Esophagus (tissue), 2 donors: ENCODE results near the gene SPINK5. TPM values are rescaled to one million over a fixed set of nuclear protein-coding genes. Genes with fewer than 3 reads are reported as not detected.
"Not testable (repeated sequence)": the region's sequence is repeated elsewhere in the genome, so short reads cannot be mapped to it uniquely, and the experiment has no call there.

ENCODE experiments used
- H3K27ac ChIP-seq, 2 donors: one replicate each; pipeline ENCODE4 v1.5.1; 2013; ENCODE audit warnings: low read depth in 2 of 2, mild to moderate bottlenecking in 2 of 2, inconsistent platforms in 1 of 2, low read length in 1 of 2, moderate library complexity in 1 of 2
- H3K27me3 ChIP-seq, 2 donors: one replicate each; pipeline ENCODE4 v1.6.1; 2013; ENCODE audit warnings: low read length in 2 of 2, control low read depth in 1 of 2, mild to moderate bottlenecking in 1 of 2; ENCODE audit not compliant: insufficient read depth in 2 of 2, control insufficient read depth in 1 of 2
- H3K36me3 ChIP-seq, 2 donors: one replicate each; pipeline ENCODE4 v1.6.1; 2013; ENCODE audit warnings: low read length in 1 of 2; ENCODE audit not compliant: control insufficient read depth in 2 of 2, insufficient read depth in 2 of 2
- H3K4me1 ChIP-seq, 2 donors: one replicate each; pipeline ENCODE4 v1.6.1; 2013; ENCODE audit warnings: low read length in 1 of 2; ENCODE audit not compliant: control insufficient read depth in 2 of 2, insufficient read depth in 2 of 2
- H3K4me3 ChIP-seq, 2 donors: one replicate each; pipeline ENCODE4 v1.5.1; 2013; ENCODE audit warnings: low read length in 2 of 2, mild to moderate bottlenecking in 2 of 2, low read depth in 1 of 2, moderate library complexity in 1 of 2
- H3K9me3 ChIP-seq, 2 donors: one replicate each; pipeline ENCODE4 v1.6.1; 2013; ENCODE audit warnings: mild to moderate bottlenecking in 2 of 2, low read depth in 1 of 2, low read length in 1 of 2, moderate library complexity in 1 of 2; ENCODE audit not compliant: control insufficient read depth in 2 of 2, insufficient read depth in 1 of 2
- WGBS, 2 donors: extraction: QIAGEN DNeasy Blood & Tissue Kit; methylation state at CpG; one replicate each; pipeline ENCODE4 v1.1.7; 2013; 5-methylcytosine and 5-hydroxymethylcytosine counted together
- polyA plus RNA-seq, 2 donors: library from polyadenylated mRNA; stranded (reverse); fragments of 200-250 nt; gene quantifications; one replicate each; pipeline ENCODE4 v1.2.3, GENCODE V29; 2013
- donor health status: healthy with polysubstance abuse.
- donor health status: Bipolar disorder and iron deficiency.

SPINK5 gene
- polyA plus RNA-seq, 2 donors, result 772 to 1,309 TPM

GRCh38 chr5:148055160-148055559, 8.6 kb upstream of the SPINK5 start:
- not testable (repeated sequence) for H3K4me3 ChIP-seq, H3K27me3 ChIP-seq, H3K4me1 ChIP-seq, H3K27ac ChIP-seq, H3K36me3 ChIP-seq, H3K9me3 ChIP-seq
- 73 to 76% methylated on average over 2 of the region's 2 CpGs for WGBS, 2 donors

GRCh38 chr5:148060309-148060708, 3.5 kb upstream of the SPINK5 start:
- Histone ChIP-seq H3K27me3 (no peaks in the 10 kb centered on the region), H3K36me3 (no peaks in the 10 kb centered on the region), H3K9me3 (peaks cover 6% of the 10 kb centered on the region in 2 donors), H3K4me1 (peaks cover 0 to 2% of the 10 kb centered on the region in 2 donors), H3K27ac (no peak overlapping the region), H3K4me3 (no peak overlapping the region)
- WGBS, 2 donors, result 36 to 46% methylated on average over 2 of the region's 2 CpGs

GRCh38 chr5:148060881-148061280, 2.9 kb upstream of the SPINK5 start:
- H3K36me3 ChIP-seq, result no peaks in the 10 kb centered on the region
- no peak overlapping the region for H3K27ac ChIP-seq
- peaks cover 0 to 2% of the 10 kb centered on the region in 2 donors for H3K4me1 ChIP-seq
- peaks cover 4 to 5% of the 10 kb centered on the region in 2 donors for H3K9me3 ChIP-seq
- no peaks in the 10 kb centered on the region for H3K27me3 ChIP-seq
- no peak overlapping the region for H3K4me3 ChIP-seq

DNA sequence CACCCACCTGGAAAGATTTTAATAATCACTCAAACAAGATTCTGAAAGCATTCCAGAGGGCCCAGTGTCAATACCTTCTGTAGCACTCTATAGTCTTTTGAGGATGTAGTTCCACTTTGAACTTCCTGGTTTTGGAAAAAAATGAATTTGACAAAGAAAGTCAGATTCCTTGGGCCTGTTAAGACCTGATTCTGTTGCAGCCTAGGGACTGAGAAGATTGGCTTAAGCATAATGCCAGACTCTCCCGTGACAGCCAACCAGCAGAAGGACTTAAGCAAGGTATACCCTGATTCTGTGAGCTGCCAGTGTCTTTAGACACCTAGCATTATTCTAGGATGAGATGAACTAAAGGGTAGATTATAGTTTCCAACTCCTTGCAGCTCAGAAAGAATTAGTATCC, 6.8 kb downstream of the SPINK5 start:
- Histone ChIP-seq H3K27me3 (no peaks in the 10 kb centered on the region), H3K4me1 (no peaks in the 10 kb centered on the region), H3K4me3 (no peak overlapping the region), H3K27ac (peak overlapping the region in 1 of 2 donors; percentile 19), H3K36me3 (peaks cover 0 to under 1% of the 10 kb centered on the region in 2 donors), H3K9me3 (no peaks in the 10 kb centered on the region)
- 49 to 60% methylated on average over 1 of the region's 1 CpG for WGBS, 2 donors

GRCh38 chr5:148072207-148072606, 8.4 kb downstream of the SPINK5 start:
- Histone ChIP-seq H3K9me3 (no peaks in the 10 kb centered on the region), H3K27ac (peak overlapping the region in 1 of 2 donors; percentile 4), H3K36me3 (peaks cover 0 to 3% of the 10 kb centered on the region in 2 donors), H3K4me1 (no peaks in the 10 kb centered on the region), H3K27me3 (no peaks in the 10 kb centered on the region), H3K4me3 (no peak overlapping the region)
- WGBS, 2 donors, result 68 to 70% methylated on average over 2 of the region's 2 CpGs

DNA sequence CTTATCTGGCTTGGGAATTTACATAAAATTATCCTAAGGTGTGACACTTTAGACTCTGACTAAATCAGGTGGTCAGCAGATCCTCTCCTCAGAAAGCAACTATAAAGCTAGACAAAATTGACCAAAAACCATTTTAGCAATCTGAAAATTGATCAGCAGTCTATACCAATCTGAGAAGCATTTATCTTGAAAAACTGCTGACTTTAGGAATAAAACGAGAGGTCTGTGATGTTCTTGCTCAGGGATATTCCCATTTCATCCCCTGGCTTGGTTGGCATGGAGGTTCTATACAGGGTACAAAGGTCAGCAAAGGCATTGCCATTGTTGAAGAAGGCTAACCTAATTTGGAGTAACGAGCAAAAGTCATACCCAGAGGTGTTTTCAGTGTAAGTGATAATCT, 11.7 kb downstream of the SPINK5 start:
- Histone ChIP-seq H3K27me3 (no peaks in the 10 kb centered on the region), H3K9me3 (no peaks in the 10 kb centered on the region), H3K36me3 (peaks cover 0 to 3% of the 10 kb centered on the region in 2 donors), H3K27ac (no peak overlapping the region), H3K4me3 (no peak overlapping the region), H3K4me1 (no peaks in the 10 kb centered on the region)
- 84 to 86% methylated on average over 2 of the region's 2 CpGs for WGBS, 2 donors

DNA sequence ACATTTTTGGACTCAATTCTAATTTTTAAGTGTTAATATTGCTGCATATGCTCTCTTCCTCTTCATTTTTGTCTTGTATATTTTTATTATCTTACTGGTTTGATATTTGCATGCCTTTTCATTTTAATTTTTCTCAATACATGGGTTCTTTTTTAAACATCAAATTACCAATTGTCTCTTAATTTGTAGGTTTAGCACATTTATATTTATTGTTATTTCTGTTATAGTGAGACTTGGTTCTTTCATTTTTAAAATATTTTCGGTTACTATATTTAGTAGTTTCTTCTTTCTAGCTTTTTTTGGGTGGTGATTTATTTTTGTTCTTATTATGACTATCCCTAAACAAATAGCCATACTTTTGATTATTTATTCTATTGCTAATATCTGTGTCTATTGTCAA, 19.4 kb downstream of the SPINK5 start:
- Histone ChIP-seq H3K9me3 (no peaks in the 10 kb centered on the region), H3K27me3 (no peaks in the 10 kb centered on the region), H3K27ac (no peak overlapping the region), H3K4me3 (no peak overlapping the region), H3K36me3 (peaks cover 0 to 2% of the 10 kb centered on the region in 2 donors), H3K4me1 (no peaks in the 10 kb centered on the region)
- 89 to 90% methylated on average over 1 of the region's 1 CpG for WGBS, 2 donors

DNA sequence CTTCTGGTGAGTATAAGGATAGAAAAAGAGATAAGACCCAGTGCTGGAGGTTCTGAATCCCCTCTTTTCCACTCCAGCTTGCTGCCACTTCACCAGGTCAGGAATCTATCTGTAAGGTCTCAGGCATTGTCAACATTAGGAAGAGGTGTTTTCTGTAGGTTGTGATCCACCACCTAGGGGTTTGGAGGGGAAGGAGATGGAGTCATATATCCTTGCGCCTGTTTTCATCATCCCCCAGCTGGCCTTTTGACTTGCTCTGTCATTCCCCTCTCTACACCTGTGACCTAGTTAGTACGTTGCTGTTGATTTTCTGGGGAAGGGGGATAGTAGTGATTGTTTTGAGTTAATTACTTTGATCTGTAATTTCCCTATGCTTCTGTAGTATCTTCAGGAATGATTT, 20.5 kb downstream of the SPINK5 start:
- no peaks in the 10 kb centered on the region for H3K27me3 ChIP-seq
- H3K4me3 ChIP-seq, result no peak overlapping the region
- H3K27ac ChIP-seq, result no peak overlapping the region
- no peaks in the 10 kb centered on the region for H3K9me3 ChIP-seq
- peaks cover 0 to 2% of the 10 kb centered on the region in 2 donors for H3K36me3 ChIP-seq
- WGBS, 2 donors, result 81 to 87% methylated on average over 2 of the region's 2 CpGs
- H3K4me1 ChIP-seq, result no peaks in the 10 kb centered on the region

DNA sequence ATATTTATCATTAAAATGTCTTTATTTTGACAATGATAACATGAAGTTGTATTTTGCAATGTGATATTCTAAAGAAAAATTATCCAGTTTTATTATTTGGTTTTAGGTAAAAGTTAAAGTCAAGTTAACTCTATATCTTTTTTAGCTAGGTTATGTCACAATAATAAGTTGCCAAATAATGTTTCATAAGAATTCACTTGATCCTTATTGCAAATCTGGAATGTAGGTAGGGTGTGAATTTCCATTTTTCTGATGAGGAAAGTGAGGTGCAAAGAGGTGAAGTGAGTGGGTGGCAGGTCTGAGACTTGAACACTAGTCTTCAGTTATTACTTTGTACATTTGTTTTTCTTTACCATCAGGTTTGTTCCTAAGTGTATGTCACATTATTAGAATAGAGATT, 21.5 kb downstream of the SPINK5 start:
- H3K27ac ChIP-seq, result no peak overlapping the region
- peaks cover 0 to 2% of the 10 kb centered on the region in 2 donors for H3K36me3 ChIP-seq
- peaks cover 0 to 2% of the 10 kb centered on the region in 2 donors for H3K4me1 ChIP-seq
- no peak overlapping the region for H3K4me3 ChIP-seq
- H3K9me3 ChIP-seq, result no peaks in the 10 kb centered on the region
- no peaks in the 10 kb centered on the region for H3K27me3 ChIP-seq

DNA sequence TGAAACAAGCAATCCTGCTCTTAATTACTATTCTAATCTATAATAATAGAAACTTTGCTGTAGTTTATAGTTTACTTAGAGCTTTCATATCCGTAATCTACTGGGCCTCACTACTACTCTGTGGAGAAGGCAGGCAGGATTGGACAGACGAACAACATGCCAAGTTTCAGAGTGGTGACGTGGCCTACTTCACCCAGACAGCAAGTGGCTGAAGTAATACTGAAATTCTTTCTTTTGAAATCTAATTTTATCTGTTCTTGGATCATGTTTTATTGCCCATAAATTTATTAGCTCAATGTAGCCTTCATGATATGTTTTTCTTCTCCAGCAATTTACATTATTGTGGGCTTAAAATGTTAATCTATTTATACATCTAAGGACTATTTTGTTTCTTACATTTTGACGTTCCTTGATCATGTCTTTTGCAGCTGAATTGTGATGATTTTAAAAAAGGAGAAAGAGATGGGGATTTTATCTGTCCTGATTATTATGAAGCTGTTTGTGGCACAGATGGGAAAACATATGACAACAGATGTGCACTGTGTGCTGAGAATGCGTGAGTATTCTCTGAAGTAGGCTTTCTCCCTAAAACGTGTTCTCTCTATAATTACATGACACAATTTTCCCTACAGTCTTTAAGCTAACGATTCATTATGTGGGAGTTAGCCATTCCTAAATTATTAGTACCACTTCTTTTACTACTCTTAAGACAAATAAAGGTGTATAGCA, 22.4 kb downstream of the SPINK5 start:
- Histone ChIP-seq H3K4me3 (no peak overlapping the region), H3K27me3 (no peaks in the 10 kb centered on the region), H3K4me1 (peaks cover 0 to 2% of the 10 kb centered on the region in 2 donors), H3K36me3 (peaks cover 0 to 2% of the 10 kb centered on the region in 2 donors), H3K27ac (no peak overlapping the region), H3K9me3 (no peaks in the 10 kb centered on the region)
- 49 to 53% methylated on average over 7 of the region's 7 CpGs for WGBS, 2 donors
